ENCODE data around the gene SPAG7.
"Not testable (repeated sequence)": the region's sequence is repeated elsewhere in the genome, so short reads cannot be mapped to it uniquely, and the experiment has no call there.

DNA sequence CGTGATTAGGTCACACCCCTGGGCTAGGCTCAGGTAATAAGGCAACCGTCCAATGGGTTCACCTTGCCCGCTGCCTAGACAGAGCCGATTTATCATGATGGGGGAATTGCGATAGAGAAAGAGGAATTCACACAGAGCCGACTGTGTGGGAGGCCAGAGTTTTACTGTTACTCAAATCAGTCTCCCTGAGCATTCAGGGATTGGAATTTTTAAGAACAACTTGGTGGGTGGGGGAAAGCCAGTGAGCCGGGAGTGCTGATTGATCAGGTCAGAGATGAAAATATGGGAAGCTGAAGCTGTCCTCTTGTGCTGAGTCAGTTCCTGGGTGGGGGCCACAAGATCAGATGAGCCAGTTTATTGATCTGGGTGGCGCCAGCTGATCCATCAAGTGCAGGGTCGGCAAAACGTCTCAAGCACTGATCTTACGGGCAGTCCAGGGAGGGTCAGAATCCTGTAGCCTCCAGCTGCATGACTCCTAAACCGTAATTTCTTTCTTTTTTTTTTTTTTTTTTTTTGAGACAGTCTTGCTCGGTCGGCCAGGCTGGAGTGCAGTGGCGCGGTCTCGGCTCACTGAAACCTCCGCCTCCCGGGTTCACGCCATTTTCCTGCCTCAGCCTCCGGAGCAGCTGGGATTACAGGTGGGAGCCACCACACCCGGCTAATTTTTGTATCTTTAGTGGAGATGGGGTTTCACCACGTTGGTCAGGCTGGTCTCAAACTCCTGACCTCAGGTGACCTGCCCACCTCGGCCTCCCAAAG, 40.9 kb downstream of the SPAG7 start:
- TF ChIP-seq POLR2AphosphoS5 (IDR thresholded peaks at IDR 0.05; ENCODE audit: low read depth, low read length); RFX5 (IDR thresholded peaks at IDR 0.05; ENCODE audit: borderline replicate concordance, low read depth, low read length); EZH2 (IDR thresholded peaks at IDR 0.05; ENCODE audit: low read depth, low read length, severe bottlenecking); CEBPB (IDR thresholded peaks at IDR 0.05; ENCODE audit: low read depth, low read length); TAF7 (optimal IDR thresholded peaks at IDR 0.05; ENCODE audit: borderline replicate concordance, low read depth, low read length): not testable (repeated sequence)
